GM18909 (cell line): Measurements from ENCODE around the gene DIP2C.
"Not testable (repeated sequence)": the region's sequence is repeated elsewhere in the genome, so short reads cannot be mapped to it uniquely, and the experiment has no call there.

Experiments
- ATAC-seq: cut with Tn5 transposase; IDR thresholded peaks from one replicate; pipeline ENCODE4 v1.9.1; 2021; ENCODE audit warnings: mild to moderate bottlenecking; ENCODE audit not compliant: unreplicated experiment, poor library complexity

Gene DIP2C

GRCh38 chr10:335151-335800 lies 354.2 kb downstream of the DIP2C start:
- no peak for ATAC-seq

GRCh38 chr10:331186-331585 lies 358.3 kb downstream of the DIP2C start:
- ATAC-seq: no peak

GRCh38 chr10:329361-330099 lies 359.9 kb downstream of the DIP2C start:
- no peak for ATAC-seq

- ATAC-seq: no peak
Measured at GRCh38 chr10:327889-328852, 361.3 kb downstream of the DIP2C start.

GRCh38 chr10:326894-327635 lies 362.4 kb downstream of the DIP2C start:
- no peak for ATAC-seq

- ATAC-seq: no peak
Measured at GRCh38 chr10:326350-326749, 363.1 kb downstream of the DIP2C start.

GRCh38 chr10:325282-325681 lies 364.2 kb downstream of the DIP2C start:
- no peak for ATAC-seq

GRCh38 chr10:324593-324992 lies 364.9 kb downstream of the DIP2C start:
- no peak for ATAC-seq

GRCh38 chr10:323651-324293 lies 365.7 kb downstream of the DIP2C start:
- ATAC-seq: peak; percentile 98

GRCh38 chr10:323046-323445 lies 366.4 kb downstream of the DIP2C start:
- ATAC-seq: not testable (repeated sequence)

GRCh38 chr10:320771-321170 lies 368.7 kb downstream of the DIP2C start:
- ATAC-seq: no peak

- no peak for ATAC-seq
Measured at GRCh38 chr10:317926-318325, 371.5 kb downstream of the DIP2C start.

- peak; percentile 98 for ATAC-seq
Measured at GRCh38 chr10:317271-317769, 372.1 kb downstream of the DIP2C start.

GRCh38 chr10:316390-316789 lies 373.1 kb downstream of the DIP2C start:
- no peak for ATAC-seq

- ATAC-seq: no peak
Measured at GRCh38 chr10:314871-315270, 374.6 kb downstream of the DIP2C start.

GRCh38 chr10:314381-314780 lies 375.1 kb downstream of the DIP2C start:
- no peak for ATAC-seq

- no peak for ATAC-seq
Measured at GRCh38 chr10:311901-312665, 377.4 kb downstream of the DIP2C start.

GRCh38 chr10:310976-311639 lies 378.4 kb downstream of the DIP2C start:
- no peak for ATAC-seq
